Measurements from ENCODE around the gene ARFIP2. TPM values are rescaled to one million over a fixed set of nuclear protein-coding genes. Genes with fewer than 3 reads are reported as not detected.

Gene ARFIP2
- total RNA-seq, 2 experiments from 2014 or later = 35.1 to 37.8 TPM

- ChIA-PET POLR2A (no interaction called here), CTCF (interaction anchor here (0.6 to 5.0 kb wide), 23 partner anchors 8 to 331 kb away, joined by 3 to 59 read pairs (median 4); partner anchors contain the start of genes APBB1, ARFIP2, MRPL17 and TIMM10B)
- Mint-ChIP-seq H3K27ac (no peak overlapping the region), H3K4me1 (ENCODE audit: low read depth) (no peaks in the 10 kb centered on the region), H3K27me3 (no peaks in the 10 kb centered on the region), H3K36me3 (no peaks in the 10 kb centered on the region), H3K4me3 (no peak overlapping the region), H3K9me3 (no peaks in the 10 kb centered on the region)
- intact Hi-C loops (cut with micrococcal nuclease) = loop anchor here (1.0 to 5.0 kb wide), 2 partner anchors 33 to 60 kb away; partner anchors contain the start of gene TRIM3
- peak; percentile 55 for DNase-seq
Observed at GRCh38 chr11:6438979-6439571, 42.1 kb downstream of the ARFIP2 start.

GRCh38 chr11:6437993-6438392, 43.1 kb downstream of the ARFIP2 start:
- DNase-seq = no peak
- Mint-ChIP-seq H3K27ac (no peak overlapping the region), H3K4me3 (no peak overlapping the region), H3K9me3 (no peaks in the 10 kb centered on the region), H3K36me3 (no peaks in the 10 kb centered on the region), H3K27me3 (no peaks in the 10 kb centered on the region), H3K4me1 (ENCODE audit: low read depth) (no peaks in the 10 kb centered on the region)
- intact Hi-C loops (cut with micrococcal nuclease) = loop anchor here (5.0 kb wide), 1 partner anchor 34 kb away; the partner anchor contains the start of gene TRIM3
- ChIA-PET POLR2A (interaction anchor here (0.8 kb wide), 1 partner anchor 44 kb away, joined by 3 read pairs; the partner anchor contains the start of genes ARFIP2 and TIMM10B), CTCF (interaction anchor here (0.6 to 5.0 kb wide), 10 partner anchors 9 to 140 kb away, joined by 3 to 59 read pairs (median 8); partner anchors contain the start of gene TRIM3)

- no peaks in the 10 kb centered on the region for H3K4me1 Mint-ChIP-seq (ENCODE audit: low read depth)
- CTCF ChIA-PET = interaction anchor here (0.6 to 5.0 kb wide), 9 partner anchors 8 to 139 kb away, joined by 3 to 59 read pairs (median 11); no protein-coding TSS in a partner anchor
- H3K4me3 Mint-ChIP-seq = no peak overlapping the region
- POLR2A ChIA-PET = interaction anchor here (0.8 kb wide), 1 partner anchor 44 kb away, joined by 3 read pairs; the partner anchor contains the start of genes ARFIP2 and TIMM10B
- H3K36me3 Mint-ChIP-seq = no peaks in the 10 kb centered on the region
- no peaks in the 10 kb centered on the region for H3K27me3 Mint-ChIP-seq
- no peak overlapping the region for H3K27ac Mint-ChIP-seq
- no peak for DNase-seq
- intact Hi-C loops (cut with micrococcal nuclease) = loop anchor here (5.0 kb wide), 1 partner anchor 35 kb away; the partner anchor contains the start of gene TRIM3
- H3K9me3 Mint-ChIP-seq = no peaks in the 10 kb centered on the region
Observed at GRCh38 chr11:6437423-6437822, 43.7 kb downstream of the ARFIP2 start.

GRCh38 chr11:6433998-6434660, 47.0 kb downstream of the ARFIP2 start:
- ChIA-PET POLR2A (no interaction called here), CTCF (interaction anchor here (1.5 to 2.4 kb wide), 3 partner anchors 9 to 55 kb away, joined by 8 to 14 read pairs (median 8); no protein-coding TSS in a partner anchor)
- Mint-ChIP-seq H3K4me3 (no peak overlapping the region), H3K27me3 (no peaks in the 10 kb centered on the region), H3K9me3 (no peaks in the 10 kb centered on the region), H3K36me3 (no peaks in the 10 kb centered on the region), H3K4me1 (ENCODE audit: low read depth) (no peaks in the 10 kb centered on the region), H3K27ac (no peak overlapping the region)
- intact Hi-C loops (cut with micrococcal nuclease) = no loop called here
- no peak for DNase-seq

GRCh38 chr11:6431861-6432260, 49.3 kb downstream of the ARFIP2 start:
- no peak for DNase-seq
- Mint-ChIP-seq H3K27me3 (no peaks in the 10 kb centered on the region), H3K4me3 (no peak overlapping the region), H3K4me1 (ENCODE audit: low read depth) (no peaks in the 10 kb centered on the region), H3K27ac (no peak overlapping the region), H3K36me3 (no peaks in the 10 kb centered on the region), H3K9me3 (no peaks in the 10 kb centered on the region)
- CTCF ChIA-PET = no interaction called here
- POLR2A ChIA-PET = no interaction called here
- intact Hi-C loops (cut with micrococcal nuclease) = no loop called here

- intact Hi-C loops (cut with micrococcal nuclease) = no loop called here
- ChIA-PET CTCF (interaction anchor here (1.3 to 2.0 kb wide), 4 partner anchors 11 to 64 kb away, joined by 3 to 12 read pairs (median 5); no protein-coding TSS in a partner anchor), POLR2A (interaction anchor here (1.2 kb wide), 1 partner anchor 16 kb away, joined by 3 read pairs; no protein-coding TSS in a partner anchor)
- H3K4me3 Mint-ChIP-seq = no peak overlapping the region
- peaks cover 4% of the 10 kb centered on the region for H3K27me3 Mint-ChIP-seq
- H3K4me1 Mint-ChIP-seq (ENCODE audit: low read depth) = no peaks in the 10 kb centered on the region
- no peaks in the 10 kb centered on the region for H3K36me3 Mint-ChIP-seq
- DNase-seq = no peak
- H3K27ac Mint-ChIP-seq = no peak overlapping the region
- no peaks in the 10 kb centered on the region for H3K9me3 Mint-ChIP-seq
Observed at GRCh38 chr11:6427516-6427915, 53.6 kb downstream of the ARFIP2 start.

Other genes starting within 250 kb of the ARFIP2 start
- 10 to 100 TPM; 15.3 to 15.8 TPM for gene FHIP1B, start 246.7 kb downstream of the ARFIP2 start, total RNA-seq
- gene CNGA4, start 242.2 kb downstream of the ARFIP2 start, total RNA-seq = not detected
- not detected for gene CCKBR, start 221.5 kb downstream of the ARFIP2 start, total RNA-seq
- 10 to 100 TPM; 27.3 to 29.2 TPM for gene CAVIN3, start 160.8 kb downstream of the ARFIP2 start, total RNA-seq
- gene SMPD1, start 90.9 kb downstream of the ARFIP2 start, total RNA-seq = 10 to 100 TPM; 23.4 to 23.8 TPM
- 10 to 100 TPM; 51.6 to 55.3 TPM for gene APBB1, start 62.2 kb downstream of the ARFIP2 start, total RNA-seq
- under 1 TPM in 1 of 2 experiments, not detected in 1; 0.56 TPM for gene HPX, start 40.3 kb downstream of the ARFIP2 start, total RNA-seq
- 1 to 10 TPM; 6.4 to 8.0 TPM for gene TRIM3, start 7.4 kb downstream of the ARFIP2 start, total RNA-seq
- gene TIMM10B, start 170 bp upstream of the ARFIP2 start, total RNA-seq = 10 to 100 TPM; 40.2 to 41.3 TPM
- 10 to 100 TPM; 18.6 to 20.3 TPM for gene DNHD1, start 15.9 kb upstream of the ARFIP2 start, total RNA-seq
- 10 to 100 TPM; 34.9 to 37.5 TPM for gene RRP8, start 122.3 kb upstream of the ARFIP2 start, total RNA-seq
- 10 to 100 TPM; 89.2 to 95.8 TPM for gene ILK, start 122.4 kb upstream of the ARFIP2 start, total RNA-seq
- 100 to 1,000 TPM; 158 to 165 TPM for gene TAF10, start 130.9 kb upstream of the ARFIP2 start, total RNA-seq
- 10 to 100 TPM; 53.2 to 56.6 TPM for gene TPP1, start 138.1 kb upstream of the ARFIP2 start, total RNA-seq
- under 1 TPM; 0.80 to 0.90 TPM for gene DCHS1, start 174.5 kb upstream of the ARFIP2 start, total RNA-seq
- 100 to 1,000 TPM in 1 of 2 experiments, 10 to 100 TPM in 1; 98.5 to 102 TPM for gene MRPL17, start 202.0 kb upstream of the ARFIP2 start, total RNA-seq